Stimulated activated CD8-positive, alpha-beta memory T cell treated with anti-CD3 and anti-CD28 coated beads, Interleukin-4, amount 100 ng/mL, for 48 hours (primary cell): ENCODE data around the gene REN.

ENCODE experiments used
- DNase-seq: peaks from one replicate; pipeline ENCODE4 v3.0.0-alpha.2; 2020

REN gene

DNA sequence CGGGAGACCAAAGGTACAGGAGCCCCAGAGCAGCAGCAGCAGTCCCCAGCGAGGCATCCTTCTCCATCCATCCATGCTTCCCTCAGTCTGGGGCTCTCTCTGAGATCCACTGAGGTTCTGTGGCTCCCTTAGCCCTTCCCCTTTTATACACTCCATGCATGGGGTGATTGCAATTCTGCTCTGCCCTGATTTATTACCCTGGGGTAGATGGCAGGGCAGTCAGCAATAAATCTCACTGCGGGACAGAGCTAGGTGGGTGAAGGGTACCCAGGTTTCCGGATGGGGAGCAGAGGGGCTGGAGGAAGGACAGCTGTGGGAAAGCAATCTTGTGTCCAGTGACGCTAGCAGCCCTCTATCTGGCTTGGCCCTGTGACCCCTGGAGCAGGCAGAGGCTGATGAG lies at the start of gene REN:
Gene REN, minus strand, starts transcription at position 119 of the 400 bp plus-strand sequence. Its CDS starts 44 bp downstream, at position 75.
- DNase-seq = no peak

DNA sequence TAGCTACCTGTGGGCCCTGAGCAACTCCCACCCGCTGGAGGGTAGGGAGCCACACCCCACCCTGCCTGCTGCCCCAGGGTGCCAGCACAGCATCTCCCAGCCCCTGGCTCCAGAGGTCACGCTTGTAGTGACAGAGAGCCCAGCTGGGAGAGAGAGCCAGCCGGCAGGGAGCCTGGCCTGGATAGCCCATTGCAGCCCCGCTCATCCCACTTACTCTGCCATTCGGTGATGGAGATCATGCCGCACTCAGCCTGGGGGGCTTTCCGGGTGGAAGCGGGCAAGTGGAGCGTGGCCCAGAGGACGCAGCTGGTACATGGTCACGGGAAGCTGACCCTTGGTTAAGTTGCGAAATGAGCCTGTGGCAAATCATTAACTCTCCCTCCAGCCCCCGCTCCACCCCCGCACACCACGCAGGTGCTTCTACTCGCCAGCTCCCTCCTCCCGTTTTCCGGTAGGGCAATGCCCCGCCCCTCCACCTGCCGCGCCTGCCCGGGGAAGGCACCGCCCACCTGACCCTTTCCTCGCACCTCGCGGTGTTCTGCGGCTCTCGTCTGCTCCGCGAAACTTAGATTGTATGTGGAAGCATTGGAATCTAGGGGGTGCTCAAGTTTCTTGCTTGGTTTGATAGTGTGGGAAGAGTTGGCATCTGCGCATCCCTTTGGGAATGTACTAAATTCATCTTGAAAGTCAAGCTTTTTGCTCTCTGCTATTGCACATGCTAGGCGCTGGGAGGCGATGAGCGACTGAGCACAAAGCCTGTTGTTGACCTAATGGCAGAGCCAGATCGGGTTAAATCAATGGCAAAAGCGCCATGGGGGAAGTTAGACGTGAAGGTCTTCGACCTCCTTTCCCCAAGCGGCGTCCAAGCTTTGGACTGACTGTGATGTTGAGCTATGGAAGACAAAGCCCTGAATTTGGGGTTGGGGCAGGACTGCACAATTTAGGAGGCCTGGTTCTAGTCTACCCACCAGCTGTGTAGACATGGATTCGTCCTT lies 47.8 kb upstream of the REN start, which contains the start of gene GOLT1A:
Gene GOLT1A, minus strand, starts transcription at position 321 of the 995 bp plus-strand sequence. Its CDS starts 82 bp downstream, at position 239.
- DNase-seq = peak; percentile 56

DNA sequence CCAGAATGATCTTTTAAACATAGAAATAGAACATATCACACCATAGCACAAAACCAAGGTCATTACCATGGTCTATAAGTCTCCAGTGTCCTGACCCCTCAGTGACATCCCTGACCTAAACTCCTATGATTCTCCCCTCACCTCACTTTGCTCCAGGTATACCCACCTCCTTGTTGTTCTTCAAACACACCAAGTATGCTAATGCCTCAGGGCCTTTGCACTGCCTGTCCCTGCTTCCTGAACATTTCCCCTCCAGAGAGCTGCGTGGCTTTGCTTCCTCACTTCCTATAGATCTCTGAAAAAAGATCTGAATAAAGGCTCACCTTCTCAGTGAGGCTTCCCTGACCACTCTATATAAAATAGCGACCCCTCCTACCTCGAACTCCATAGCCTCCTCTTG lies 46.6 kb upstream of the REN start:
- no peak for DNase-seq

DNA sequence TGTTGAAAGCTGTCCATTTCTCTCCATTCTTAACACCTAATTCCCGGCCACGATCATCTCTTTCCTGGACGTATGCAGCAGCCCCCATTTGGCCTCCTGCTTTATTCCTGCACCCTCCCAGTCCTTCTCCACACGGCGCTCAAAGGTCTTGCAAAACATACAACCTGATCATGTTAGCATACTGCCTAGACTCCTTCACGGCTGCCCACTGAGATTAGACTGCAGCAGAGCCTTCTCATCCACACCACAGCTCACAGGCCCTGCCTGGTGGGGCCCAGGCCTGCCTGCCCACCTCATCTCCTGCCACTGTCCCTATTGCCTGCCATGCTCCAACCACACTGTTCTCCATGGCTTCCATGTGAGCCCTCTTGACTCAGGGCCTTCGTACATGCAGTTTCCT lies 44.9 kb upstream of the REN start:
- no peak for DNase-seq

DNA sequence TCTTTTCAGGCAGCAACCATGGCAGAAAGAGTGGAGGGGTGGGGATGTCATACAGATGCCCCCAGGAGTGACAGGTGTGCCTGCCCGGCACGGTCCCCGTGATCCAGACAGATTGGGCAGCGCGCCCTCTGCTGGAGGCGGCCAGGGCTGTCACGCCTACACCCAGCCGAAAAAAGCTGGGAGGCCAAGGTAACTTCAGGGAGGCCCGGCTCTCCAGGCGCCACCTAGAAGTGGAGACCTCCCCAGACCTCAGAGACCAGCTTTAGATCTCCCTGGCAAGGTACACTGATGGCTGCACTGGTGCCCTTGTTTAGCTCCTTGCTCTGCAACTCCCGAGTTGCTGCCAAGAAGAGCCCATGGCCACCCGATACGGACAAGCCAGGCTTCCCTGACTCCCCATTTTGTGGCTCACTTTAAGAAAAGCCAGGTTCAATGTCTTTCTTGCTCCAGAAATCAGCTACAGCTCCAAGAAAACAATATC lies 41.0 kb upstream of the REN start:
- peak; percentile 89 for DNase-seq

DNA sequence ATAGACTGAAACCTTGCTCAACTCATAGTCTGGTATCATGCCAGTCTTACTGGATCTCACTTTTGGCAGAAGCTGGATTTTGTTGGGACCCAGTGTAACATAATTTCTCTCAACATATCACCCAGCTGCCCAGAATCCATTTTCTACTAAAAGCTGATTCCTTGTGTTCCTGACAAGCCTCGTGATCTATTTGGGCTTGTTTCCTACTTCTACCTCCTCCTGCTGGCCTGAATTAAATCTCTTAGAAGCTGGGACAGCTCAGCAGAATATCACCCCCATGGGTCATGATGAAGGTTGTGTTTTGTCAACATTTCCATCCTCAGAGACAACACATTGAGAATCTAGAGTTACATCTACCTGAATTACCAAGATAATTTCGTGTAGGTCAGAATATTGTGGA lies 40.0 kb upstream of the REN start:
- DNase-seq = no peak

DNA sequence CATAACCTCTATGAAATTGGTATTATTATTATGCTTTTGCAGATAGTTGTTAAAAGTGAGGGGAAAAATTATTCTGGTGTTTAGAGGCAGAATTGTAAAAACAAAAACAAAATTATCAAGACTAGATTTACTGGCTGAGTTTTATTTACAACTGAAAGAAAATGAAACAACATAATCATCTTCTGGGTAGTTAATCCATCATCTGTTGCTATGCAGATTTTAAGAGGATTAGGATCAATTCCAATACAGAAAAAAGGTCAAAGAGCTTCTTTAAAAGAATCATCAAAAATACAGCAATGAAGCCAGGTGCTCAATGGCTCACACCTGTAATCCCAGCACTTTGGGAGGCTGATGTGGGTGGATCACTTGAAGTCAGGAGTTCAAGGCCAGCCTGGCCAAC lies 39.3 kb upstream of the REN start:
- DNase-seq = no peak

DNA sequence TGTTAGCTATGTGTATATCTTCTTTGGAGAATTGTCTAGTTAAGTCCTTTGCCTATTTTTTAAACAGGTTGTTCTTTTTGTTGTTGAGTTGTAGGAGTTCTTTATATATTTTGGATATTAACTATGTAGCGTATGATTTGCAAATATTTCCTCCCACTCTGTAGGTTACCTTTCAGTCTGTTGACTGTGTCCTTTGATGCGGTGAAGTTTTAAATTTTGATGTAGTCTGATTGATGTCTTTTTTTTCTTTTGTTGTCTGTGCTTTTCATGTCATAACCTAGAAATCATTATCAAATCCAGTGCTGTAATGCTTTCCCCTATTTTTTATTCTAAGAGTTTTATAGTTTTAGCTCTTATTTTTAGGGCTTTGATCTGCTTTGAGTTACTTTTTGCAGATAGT lies 38.8 kb upstream of the REN start:
- no peak for DNase-seq

DNA sequence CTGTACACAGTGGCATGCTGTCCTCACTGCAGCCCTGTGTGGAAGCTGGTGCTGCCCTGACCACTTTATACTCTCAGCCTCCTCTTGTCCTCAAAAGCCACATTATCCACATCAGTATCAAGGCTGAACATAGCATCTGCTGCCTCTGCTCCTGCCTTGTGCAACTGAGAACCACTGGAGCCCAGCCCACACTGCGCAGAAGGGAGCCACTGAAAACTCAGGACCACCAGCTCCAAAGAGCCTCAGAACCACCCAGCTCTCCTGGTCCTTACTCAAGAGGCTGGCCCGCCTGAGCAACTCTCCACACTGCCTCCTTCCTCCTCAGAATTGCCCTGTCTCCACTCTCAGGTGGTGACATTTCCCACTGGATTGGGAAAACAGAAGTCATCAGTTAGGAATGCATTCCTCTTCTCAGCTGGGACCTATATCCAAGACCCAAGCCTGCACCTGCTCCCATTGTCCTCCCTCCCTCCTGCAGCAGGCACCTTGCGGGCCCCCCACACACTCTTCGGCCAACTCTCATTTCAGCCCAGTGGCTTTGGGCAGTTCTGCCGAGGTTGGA lies 37.1 kb upstream of the REN start:
- DNase-seq = no peak

DNA sequence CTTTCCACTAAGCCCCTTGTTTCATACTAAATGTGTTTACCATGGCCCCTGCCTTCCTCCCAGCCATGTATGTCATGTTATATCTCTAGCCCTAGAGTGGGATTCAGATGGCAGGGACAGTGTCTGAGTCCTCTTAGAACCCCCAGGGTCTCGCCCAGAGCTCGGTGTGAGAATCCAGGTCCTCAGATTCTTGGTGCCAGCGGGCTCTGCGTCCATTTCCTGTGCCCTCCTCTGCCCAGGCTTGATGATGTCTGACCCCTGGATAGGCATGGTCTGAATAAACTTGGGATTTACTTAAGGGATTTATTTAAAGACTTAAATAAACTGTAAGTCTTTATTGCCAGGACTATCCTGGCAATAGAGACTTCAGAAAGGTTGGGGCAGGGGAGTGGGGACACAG lies 36.3 kb upstream of the REN start:
- DNase-seq = no peak

DNA sequence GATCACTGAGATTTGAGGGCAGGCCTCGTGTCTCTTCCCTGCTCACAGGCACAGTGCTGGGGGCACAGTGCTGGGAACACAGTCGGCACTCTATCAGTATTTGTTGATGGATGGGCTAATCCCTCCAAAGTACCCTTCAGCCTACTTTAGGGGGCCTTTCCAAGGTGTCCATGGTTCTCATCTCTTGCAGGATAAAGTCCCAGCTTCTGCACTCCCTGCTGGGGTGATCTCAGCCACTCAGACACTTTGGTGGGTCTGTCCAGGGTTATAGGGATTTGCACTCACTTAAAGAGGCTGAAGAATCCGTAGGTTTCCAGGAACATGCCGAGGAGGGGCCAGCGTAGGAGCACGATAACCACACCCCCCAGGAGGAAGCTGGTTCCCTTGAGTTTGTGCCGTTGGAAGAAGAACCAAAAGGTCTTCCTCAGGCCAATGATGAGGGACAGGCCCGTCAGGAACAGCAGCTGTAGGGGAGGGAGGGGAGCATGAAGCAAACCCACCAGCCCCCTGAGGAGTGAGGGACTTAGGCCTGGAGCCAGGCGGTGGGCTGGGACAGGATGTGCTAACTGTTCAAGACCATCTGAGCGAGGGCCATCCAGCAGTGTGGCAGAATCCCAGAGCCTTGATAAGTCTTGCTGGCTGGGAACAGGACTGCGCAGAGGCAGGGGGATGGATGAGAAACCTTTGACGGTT lies 35.4 kb upstream of the REN start:
- no peak for DNase-seq

DNA sequence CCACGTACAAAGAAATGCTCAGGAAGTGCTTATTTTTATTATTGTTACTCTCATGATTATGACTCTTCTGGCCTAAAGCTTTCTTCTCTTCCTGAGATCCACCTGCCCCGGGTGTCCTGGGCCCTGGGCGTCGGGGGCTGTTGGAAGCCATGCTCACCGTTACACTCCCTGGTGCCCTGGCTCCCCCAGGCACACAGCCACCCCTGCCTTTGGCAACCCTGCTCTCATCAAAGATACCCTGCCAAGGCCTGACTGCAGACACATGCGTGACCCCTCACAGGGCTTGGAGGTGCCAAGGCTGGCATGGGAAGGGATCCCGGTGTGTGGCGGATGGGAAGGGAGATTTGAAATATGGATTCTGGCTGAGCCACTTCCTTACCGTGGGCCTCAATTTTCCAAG lies 33.4 kb upstream of the REN start:
- DNase-seq = no peak

DNA sequence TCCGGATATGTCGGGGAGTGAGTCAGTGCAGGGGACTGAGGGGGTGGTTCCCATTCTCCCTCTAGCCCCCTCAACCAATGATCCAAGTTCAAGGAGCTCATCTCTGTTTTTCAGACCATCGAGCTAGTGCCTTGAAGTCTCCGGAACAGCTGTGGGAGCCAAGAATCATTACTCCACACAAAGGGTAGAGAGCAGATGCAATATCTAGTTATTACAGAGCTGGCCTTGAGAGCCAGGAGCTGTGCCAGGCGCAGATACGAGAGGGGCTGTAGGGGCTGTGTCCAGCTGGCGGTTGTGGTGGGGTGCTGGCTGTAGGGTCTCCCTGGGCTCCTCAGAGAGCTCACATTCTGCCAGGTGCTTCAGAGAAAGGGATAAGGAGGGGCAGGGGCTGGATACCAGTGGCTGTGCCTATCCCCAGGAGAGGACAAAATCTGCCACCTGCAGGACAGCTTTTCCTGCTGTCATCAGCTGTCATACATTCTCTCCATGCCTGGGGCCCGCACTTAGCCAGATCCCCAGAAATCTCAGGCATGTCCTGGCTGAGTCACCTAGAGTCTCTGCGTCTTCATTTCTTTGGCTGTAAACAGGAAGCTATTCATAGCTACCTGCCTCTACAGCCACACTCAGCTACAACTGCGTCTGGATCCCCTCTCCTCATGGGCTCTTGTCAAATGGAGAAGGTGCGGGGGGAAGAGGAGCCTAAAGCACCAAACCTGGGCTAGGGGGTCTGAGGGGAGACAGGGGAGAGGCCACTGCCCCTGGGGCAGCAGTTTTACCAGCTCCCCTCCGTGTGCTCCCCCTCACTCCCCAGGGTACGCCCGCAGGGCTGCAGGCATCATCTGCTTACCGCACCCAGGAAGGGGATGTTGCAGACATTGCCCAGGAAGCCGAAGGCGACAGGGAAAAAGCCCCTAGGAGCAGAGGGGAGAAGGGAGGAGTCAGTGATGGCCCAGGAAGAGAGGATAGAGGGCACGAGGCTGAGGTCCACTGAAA lies 32.5 kb upstream of the REN start:
- DNase-seq = no peak

DNA sequence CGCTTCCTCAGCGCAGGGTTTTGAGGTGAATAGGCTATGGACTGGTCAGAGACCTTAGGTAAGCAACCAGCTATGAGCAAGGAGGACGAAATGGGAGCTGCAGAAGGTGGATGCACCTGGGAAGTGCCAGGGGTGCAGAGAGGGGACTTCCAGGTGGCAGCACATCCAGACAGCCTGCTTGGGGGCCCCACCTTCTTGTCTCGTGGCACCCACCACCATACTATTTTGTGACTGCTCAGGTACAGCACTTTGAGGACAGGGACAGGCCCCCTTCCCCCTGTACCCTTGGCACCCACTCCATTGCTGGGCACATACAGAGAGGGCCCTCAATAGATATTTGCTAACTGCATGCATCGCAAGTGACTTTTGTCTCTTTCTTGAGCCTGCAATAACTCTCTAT lies 30.9 kb upstream of the REN start:
- no peak for DNase-seq

DNA sequence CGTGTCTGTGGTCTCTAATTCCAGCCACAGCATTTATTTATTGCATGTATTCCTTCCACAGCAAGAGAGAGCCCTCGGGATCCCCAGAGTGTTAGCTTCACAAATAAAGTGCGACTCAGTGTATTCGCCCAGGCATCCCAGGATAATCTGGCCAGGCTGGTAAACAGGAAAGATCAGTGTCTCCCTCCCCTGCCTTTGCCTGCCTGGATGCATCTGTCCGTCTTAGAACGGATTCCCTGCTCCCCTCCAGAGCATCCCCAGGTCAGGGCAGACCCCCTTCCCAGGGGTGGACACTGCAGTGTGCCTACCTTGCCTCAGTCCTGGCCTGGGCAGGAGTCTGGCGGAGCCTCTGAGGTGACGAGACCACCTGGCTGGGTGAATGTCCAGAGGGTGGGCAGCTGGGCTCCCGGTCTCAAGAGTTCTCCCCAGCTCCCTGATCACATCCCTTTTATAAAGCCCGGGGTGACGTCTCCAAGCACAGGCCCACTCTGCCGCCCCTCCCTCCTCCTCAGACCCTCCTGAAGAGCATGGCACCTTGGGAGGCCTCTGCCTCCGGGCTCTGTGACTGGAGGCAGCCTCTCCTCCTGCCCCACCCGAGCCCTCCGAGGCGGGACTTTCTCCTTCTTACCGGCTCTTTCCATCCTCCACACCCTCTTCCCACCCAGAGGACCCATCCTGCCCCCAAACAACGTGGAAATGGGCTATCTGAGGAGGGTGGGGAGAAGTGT lies 30.1 kb upstream of the REN start, which contains the start of gene KISS1:
Gene KISS1, minus strand, starts transcription at position 424 of the 728 bp plus-strand sequence. CDS start 3,615 bp downstream, outside the sequence.
- DNase-seq = no peak

DNA sequence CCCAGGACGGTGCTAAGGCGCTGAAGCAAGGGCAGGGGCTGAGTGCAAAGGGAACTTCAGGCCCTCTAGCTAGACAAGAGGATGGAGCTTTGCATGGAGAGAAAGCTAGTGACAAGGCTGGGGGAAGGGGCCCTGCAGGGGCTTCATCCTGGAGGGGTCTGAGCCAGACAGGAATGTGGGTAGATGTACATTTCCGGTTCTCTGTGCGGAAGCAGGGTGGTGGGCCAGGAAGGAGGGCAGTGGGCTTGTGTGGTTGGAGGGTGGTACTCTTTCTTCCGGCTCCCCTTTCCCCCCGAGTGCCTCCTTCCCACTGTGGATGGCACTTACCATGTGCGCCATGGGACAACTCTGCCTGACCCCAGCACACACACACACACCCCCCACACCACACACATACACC lies 28.6 kb upstream of the REN start:
- DNase-seq = no peak

DNA sequence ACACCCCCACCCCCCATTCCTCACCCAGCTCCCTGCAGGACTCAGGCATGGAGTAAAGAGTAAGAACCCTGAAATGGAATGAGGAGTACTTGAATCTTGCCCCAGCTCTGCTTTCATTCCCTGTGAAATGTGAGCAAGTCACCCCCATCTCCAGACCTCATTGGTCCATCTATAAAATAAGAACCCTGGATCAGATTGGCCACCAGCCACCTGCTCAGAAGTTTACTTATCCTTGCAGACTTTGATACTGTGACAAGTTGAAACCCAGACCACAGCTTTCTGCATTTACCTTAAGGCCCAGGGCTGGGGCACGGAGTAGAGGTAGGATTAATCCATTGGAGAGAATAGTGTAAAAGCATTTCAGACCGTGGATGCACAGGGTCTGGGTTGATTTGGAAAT lies 27.9 kb upstream of the REN start:
- no peak for DNase-seq

DNA sequence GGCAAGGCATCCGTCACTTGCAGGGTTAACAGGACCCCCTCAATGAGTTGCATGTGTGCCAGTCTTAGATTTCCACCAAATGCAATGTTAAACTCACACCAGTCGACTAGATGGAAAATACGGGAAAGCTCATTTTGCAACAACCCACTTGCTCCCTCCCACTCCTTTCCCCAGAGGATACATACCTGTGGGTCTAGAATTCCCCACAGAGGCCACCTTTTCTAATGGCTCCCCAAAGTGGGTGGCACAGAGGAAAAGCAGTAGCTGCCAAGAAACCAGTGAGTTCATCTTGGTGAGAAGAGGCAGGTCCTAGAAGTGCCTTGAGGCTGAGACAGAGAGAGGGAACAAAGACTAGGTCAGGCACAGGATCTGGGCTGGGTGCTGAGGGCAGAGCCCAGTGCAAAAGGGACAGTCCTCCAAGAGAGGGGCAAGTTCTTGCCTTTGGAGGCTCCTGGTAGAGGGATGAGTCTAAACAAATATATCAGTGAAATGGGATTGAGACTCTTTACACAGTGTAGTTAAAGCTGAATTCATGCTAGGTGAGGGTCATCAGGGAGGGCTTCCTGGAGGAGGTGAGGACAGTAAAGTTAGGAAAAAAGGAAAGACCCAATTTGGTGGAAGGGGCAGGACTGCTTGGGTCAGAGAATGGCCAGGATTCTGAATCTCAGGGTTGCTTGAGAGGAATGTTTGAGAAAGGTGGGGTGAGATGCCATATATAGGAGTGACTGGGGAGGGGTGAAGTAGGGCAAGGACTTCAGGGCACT lies 26.6 kb upstream of the REN start:
- DNase-seq = no peak

DNA sequence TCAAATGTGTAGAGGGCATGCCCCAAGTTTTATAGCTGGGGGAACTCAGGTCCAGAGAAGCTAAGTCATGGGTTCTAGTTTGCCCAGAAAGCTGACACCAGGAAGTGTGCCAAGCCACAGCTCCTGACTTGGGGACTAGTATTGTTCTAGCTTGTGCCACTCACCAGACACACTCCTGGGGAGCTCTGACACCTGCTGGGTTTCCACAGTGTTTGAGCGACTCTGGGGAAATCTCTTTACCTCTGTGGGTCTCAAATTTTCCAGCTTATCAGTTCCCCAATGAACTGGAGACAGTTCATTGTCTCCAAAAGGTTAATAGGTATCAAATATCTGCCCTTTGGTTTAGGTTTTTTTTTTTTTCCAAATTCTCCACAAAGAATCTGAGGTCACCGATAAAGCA lies 25.9 kb upstream of the REN start:
- DNase-seq = no peak

DNA sequence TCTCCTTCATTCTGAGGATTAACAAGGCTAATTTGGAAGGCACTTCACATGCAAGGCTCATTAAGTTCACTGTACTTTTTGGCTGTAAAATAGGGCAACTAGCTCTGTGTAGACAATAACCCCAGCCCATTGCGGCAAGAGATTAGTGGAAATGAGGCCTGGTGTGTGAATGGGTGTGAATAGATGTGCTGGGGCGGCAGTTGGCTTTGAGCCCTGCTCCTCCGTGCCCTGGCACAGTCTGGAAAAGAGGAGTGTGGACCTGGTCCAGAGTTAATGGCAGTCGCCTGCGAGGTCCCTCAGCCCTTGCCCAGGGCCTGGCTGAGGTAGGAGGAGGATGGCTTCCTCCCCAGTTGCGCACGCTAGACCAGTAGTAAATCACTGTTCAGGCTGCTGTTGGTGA lies 25.3 kb upstream of the REN start:
- DNase-seq = no peak
